ENCODE data around the gene CDCA4.
A peak's percentile ranks its signal among the peaks of the same experiment; 100 is the strongest.

CDCA4 gene

DNA sequence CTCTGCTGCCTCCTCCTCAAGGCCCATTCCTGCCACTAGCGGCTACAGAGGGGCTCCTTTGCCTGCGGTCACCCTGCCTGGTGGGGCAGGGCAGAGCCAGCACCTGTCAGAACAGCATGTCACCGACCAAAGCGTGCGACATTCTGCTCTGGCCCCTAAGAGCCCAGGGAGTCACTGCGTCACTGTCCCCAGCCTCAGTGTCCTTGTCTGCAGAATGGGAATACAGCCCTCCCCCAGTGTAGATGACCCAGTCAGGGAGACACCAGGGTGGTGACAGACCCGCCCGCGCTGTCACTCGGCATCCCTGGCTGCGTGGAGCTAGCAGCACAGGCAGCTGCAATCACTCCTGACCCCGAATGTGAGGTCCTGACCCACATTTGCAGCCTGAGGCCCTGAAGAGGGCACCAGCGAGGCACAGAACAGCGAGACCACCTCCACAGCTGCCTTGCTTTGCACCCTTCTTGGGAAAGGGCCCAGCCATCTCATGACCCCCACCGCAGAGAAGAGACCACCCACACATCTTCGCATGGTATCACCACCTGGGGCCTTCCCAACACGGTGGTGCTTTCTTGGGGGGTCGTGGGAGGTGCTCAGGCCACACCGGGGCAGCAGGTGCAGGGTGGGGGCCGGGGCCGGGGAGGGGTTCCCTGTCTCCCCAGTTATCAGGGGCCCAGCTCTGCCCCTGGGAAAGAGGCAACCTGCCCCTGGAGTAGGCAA is 45.2 kb downstream of the CDCA4 start:
- H3K27ac ChIP-seq (ENCODE audit: low read depth, low read length), result no peak overlapping the region
- H3K4me2 ChIP-seq (ENCODE audit: low read length), result peak overlapping the region; percentile 43
- H3K4me1 ChIP-seq (ENCODE audit: control insufficient read depth, low read length), result peaks cover 9% of the 10 kb centered on the region

DNA sequence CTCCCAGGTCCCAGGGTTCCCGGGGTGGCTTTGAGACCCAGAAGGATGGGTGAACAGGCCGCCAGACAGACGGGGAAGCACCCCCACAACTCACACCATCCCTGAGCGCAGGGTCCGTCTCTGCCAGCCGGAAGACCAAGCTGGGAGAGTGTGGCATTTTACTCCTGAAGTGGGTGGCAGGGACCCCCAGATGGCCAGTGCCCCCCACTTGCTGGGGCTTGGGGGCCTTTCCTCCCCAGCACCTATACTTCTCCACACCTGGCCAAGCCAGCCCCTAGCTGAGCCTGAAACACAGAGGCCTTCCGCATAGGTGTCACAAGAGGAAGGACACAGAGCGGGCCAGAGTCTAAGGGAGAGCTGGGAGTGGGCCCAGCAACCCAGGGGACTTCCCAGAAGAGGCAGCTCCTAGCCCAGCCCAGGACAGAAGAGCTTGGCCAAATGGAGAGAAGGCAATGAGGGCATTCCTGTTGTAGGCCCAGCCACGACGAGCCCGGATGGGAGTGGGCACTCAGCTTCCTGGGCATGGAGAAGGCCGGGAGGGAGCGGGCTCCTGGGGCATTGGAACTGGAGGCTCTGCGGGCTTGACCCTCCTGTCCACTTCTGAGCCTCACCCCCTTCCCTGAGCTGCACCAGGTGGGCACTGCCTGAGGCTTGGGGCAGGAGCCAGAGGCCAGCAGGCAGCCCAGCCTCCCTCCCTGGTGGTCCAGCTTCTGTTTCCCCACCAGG is 46.1 kb downstream of the CDCA4 start:
- H3K4me3 ChIP-seq (ENCODE audit: low read length), result no peak overlapping the region
- H3K27ac ChIP-seq (ENCODE audit: low read depth, low read length), result no peak overlapping the region
- H3K27me3 ChIP-seq (ENCODE audit: control insufficient read depth, low read length), result peaks cover 36% of the 10 kb centered on the region
- H3K4me1 ChIP-seq (ENCODE audit: control insufficient read depth, low read length), result peaks cover 9% of the 10 kb centered on the region
- TF ChIP-seq EZH2phosphoT487 (IDR thresholded peaks at IDR 0.05; ENCODE audit: borderline replicate concordance, low read length), result no peak
- TF ChIP-seq, protein P1, sequence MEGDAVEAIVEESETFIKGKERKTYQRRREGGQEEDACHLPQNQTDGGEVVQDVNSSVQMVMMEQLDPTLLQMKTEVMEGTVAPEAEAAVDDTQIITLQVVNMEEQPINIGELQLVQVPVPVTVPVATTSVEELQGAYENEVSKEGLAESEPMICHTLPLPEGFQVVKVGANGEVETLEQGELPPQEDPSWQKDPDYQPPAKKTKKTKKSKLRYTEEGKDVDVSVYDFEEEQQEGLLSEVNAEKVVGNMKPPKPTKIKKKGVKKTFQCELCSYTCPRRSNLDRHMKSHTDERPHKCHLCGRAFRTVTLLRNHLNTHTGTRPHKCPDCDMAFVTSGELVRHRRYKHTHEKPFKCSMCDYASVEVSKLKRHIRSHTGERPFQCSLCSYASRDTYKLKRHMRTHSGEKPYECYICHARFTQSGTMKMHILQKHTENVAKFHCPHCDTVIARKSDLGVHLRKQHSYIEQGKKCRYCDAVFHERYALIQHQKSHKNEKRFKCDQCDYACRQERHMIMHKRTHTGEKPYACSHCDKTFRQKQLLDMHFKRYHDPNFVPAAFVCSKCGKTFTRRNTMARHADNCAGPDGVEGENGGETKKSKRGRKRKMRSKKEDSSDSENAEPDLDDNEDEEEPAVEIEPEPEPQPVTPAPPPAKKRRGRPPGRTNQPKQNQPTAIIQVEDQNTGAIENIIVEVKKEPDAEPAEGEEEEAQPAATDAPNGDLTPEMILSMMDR (IDR thresholded peaks at IDR 0.05; ENCODE audit: low read depth, low read length, poor library complexity, severe bottlenecking), result no peak
- H4K20me1 ChIP-seq (ENCODE audit: control insufficient read depth, insufficient read depth, low read depth, low read length), result no peaks in the 10 kb centered on the region
- H3K9me3 ChIP-seq (ENCODE audit: control insufficient read depth, insufficient read depth, low read length), result no peaks in the 10 kb centered on the region
- H3K36me3 ChIP-seq (ENCODE audit: control insufficient read depth, low read length), result no peaks in the 10 kb centered on the region
- H3F3A ChIP-seq (ENCODE audit: control insufficient read depth, insufficient read depth), result no peaks in the 10 kb centered on the region
- no peak overlapping the region for H3K4me2 ChIP-seq (ENCODE audit: low read length)
- H3K9me2 ChIP-seq (replicated peaks; ENCODE audit: control insufficient read depth, low read length), result no peaks in the 10 kb centered on the region
- no peaks in the 10 kb centered on the region for H3K79me2 ChIP-seq (ENCODE audit: control insufficient read depth, low read length)

More for the DNA sequence above, 45.2 kb downstream of the CDCA4 start:
- H4K20me1 ChIP-seq (ENCODE audit: control insufficient read depth, insufficient read depth, low read depth, low read length), result no peaks in the 10 kb centered on the region
- H3K9me3 ChIP-seq (ENCODE audit: control insufficient read depth, insufficient read depth, low read length), result no peaks in the 10 kb centered on the region
- H3K79me2 ChIP-seq (ENCODE audit: control insufficient read depth, low read length), result no peaks in the 10 kb centered on the region
- TF ChIP-seq, protein P1 (IDR thresholded peaks at IDR 0.05; ENCODE audit: low read depth, low read length, poor library complexity, severe bottlenecking), result no peak
- no peak for TF ChIP-seq EZH2phosphoT487 (IDR thresholded peaks at IDR 0.05; ENCODE audit: borderline replicate concordance, low read length)
- H3K4me3 ChIP-seq (ENCODE audit: low read length), result no peak overlapping the region
- H3F3A ChIP-seq (ENCODE audit: control insufficient read depth, insufficient read depth), result no peaks in the 10 kb centered on the region
- H3K36me3 ChIP-seq (ENCODE audit: control insufficient read depth, low read length), result no peaks in the 10 kb centered on the region
- peaks cover 37% of the 10 kb centered on the region for H3K27me3 ChIP-seq (ENCODE audit: control insufficient read depth, low read length)
- no peaks in the 10 kb centered on the region for H3K9me2 ChIP-seq (replicated peaks; ENCODE audit: control insufficient read depth, low read length)

DNA sequence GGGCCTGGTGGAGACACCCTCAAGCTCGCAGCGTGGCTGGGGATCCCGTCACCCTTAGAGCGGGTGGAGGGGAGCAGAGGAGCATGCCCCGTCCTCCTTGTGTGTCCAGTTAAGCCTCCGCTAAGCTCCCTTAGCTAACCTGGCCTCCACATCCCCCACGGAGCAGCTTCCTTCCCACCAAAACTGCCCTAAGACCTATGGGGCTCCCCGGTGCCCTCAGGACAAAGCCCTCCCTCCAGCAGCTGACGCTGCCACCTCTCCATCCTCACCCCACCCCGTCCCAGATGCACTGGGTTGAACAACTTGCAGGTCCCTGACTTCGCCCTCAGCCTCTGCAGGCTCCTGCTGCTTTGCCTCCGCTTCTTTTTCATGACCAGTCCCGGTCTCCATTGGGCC is 46.7 kb downstream of the CDCA4 start:
- Histone ChIP-seq H3K36me3 (ENCODE audit: control insufficient read depth, low read length) (no peaks in the 10 kb centered on the region), H3K79me2 (ENCODE audit: control insufficient read depth, low read length) (no peaks in the 10 kb centered on the region), H3K4me2 (ENCODE audit: low read length) (no peak overlapping the region), H3F3A (ENCODE audit: control insufficient read depth, insufficient read depth) (no peaks in the 10 kb centered on the region), H3K27me3 (ENCODE audit: control insufficient read depth, low read length) (peaks cover 32% of the 10 kb centered on the region), H3K4me1 (ENCODE audit: control insufficient read depth, low read length) (peaks cover 12% of the 10 kb centered on the region), H3K27ac (ENCODE audit: low read depth, low read length) (no peak overlapping the region), H3K9me3 (ENCODE audit: control insufficient read depth, insufficient read depth, low read length) (no peaks in the 10 kb centered on the region), H3K9me2 (replicated peaks; ENCODE audit: control insufficient read depth, low read length) (no peaks in the 10 kb centered on the region), H4K20me1 (ENCODE audit: control insufficient read depth, insufficient read depth, low read depth, low read length) (no peaks in the 10 kb centered on the region), H3K4me3 (ENCODE audit: low read length) (no peak overlapping the region)
- no peak for TF ChIP-seq EZH2phosphoT487 (IDR thresholded peaks at IDR 0.05; ENCODE audit: borderline replicate concordance, low read length)
- TF ChIP-seq, protein P1 (IDR thresholded peaks at IDR 0.05; ENCODE audit: low read depth, low read length, poor library complexity, severe bottlenecking), result no peak
